Stimulated activated CD4-positive, alpha-beta T cell treated with anti-CD3 and anti-CD28 coated beads, Interleukin-4, amount 100 ng/mL, for 24 hours (primary cell): ENCODE data around the gene MEF2D.

Experiments used
- DNase-seq: peaks from one replicate; pipeline ENCODE4 v3.0.0-alpha.2; 2020

MEF2D gene

GRCh38 chr1:156438278-156438987 is 62.1 kb downstream of the MEF2D start:
- no peak for DNase-seq

GRCh38 chr1:156437037-156437867 is 63.3 kb downstream of the MEF2D start:
- DNase-seq = no peak

GRCh38 chr1:156436141-156437036 is 64.2 kb downstream of the MEF2D start:
- DNase-seq = no peak

- DNase-seq = no peak
These were observed 64.9 kb downstream of the MEF2D start for GRCh38 chr1:156435545-156436140.

- no peak for DNase-seq
These were observed 65.5 kb downstream of the MEF2D start for GRCh38 chr1:156434989-156435544.

- DNase-seq = no peak
These were observed 67.0 kb downstream of the MEF2D start for GRCh38 chr1:156433602-156434001.

GRCh38 chr1:156433032-156433431 is 67.5 kb downstream of the MEF2D start:
- no peak for DNase-seq

GRCh38 chr1:156432669-156433018 is 67.9 kb downstream of the MEF2D start:
- DNase-seq = no peak

- DNase-seq = no peak
These were observed 68.6 kb downstream of the MEF2D start for GRCh38 chr1:156431769-156432668.

GRCh38 chr1:156431366-156431765 is 69.2 kb downstream of the MEF2D start:
- no peak for DNase-seq

- DNase-seq = no peak
These were observed 69.7 kb downstream of the MEF2D start for GRCh38 chr1:156430866-156431265.

- DNase-seq = no peak
These were observed 70.3 kb downstream of the MEF2D start for GRCh38 chr1:156430303-156430702.

GRCh38 chr1:156429313-156430060 is 71.1 kb downstream of the MEF2D start:
- no peak for DNase-seq

- DNase-seq = no peak
These were observed 71.8 kb downstream of the MEF2D start for GRCh38 chr1:156428746-156429288.

- DNase-seq = no peak
These were observed 72.6 kb downstream of the MEF2D start for GRCh38 chr1:156427957-156428356.

- no peak for DNase-seq
These were observed 74.6 kb downstream of the MEF2D start for GRCh38 chr1:156425943-156426342.

GRCh38 chr1:156424806-156425432 is 75.7 kb downstream of the MEF2D start:
- no peak for DNase-seq

- DNase-seq = no peak
These were observed 76.9 kb downstream of the MEF2D start for GRCh38 chr1:156423422-156424352.

GRCh38 chr1:156422602-156423091 is 77.9 kb downstream of the MEF2D start:
- no peak for DNase-seq
